H1 (cell line): Measurements from ENCODE around the gene NPFF. TPM values are rescaled to one million over a fixed set of nuclear protein-coding genes. Genes with fewer than 3 reads are reported as not detected.

ENCODE experiments used
- CTCF ChIA-PET: fragments of 300-600 bp; sonication (Branson Sonifier 250); formaldehyde crosslinking; loops from one replicate; lab custom pipeline; 2021; ENCODE audit not compliant: partially characterized antibody; lab: Charles Lee
- POLR2A ChIA-PET: fragments of 300-600 bp; sonication (Branson Sonifier 250); formaldehyde crosslinking; loops from one replicate; lab custom pipeline; 2021; ENCODE audit warnings: inconsistent platforms; ENCODE audit not compliant: partially characterized antibody; lab: Charles Lee
- DNase-seq, 2 experiments: peaks; one replicate each; pipeline versions ENCODE4 v3.0.0 to v3.0.0-alpha.2; 2010 to 2022; ENCODE audit warnings: low spot score in 2 of 2, low read depth in 1 of 2, mixed read lengths in 1 of 2
- FAIRE-seq: peaks from 2 replicates; lab custom pipeline; 2011; peaks lifted over from hg19 to GRCh38; lab: Jason Lieb, UNC
- H2AFZ ChIP-seq: 2 replicates; pipeline ENCODE4 v1.8.1; 2012; ENCODE audit warnings: low read length, inconsistent platforms
- H2AK5ac ChIP-seq: 2 replicates; pipeline ENCODE4 v1.6.1; 2013; ENCODE audit warnings: low read depth, low read length
- H2BK120ac ChIP-seq: replicated peaks from 2 replicates; pipeline ENCODE3; 2013; ENCODE audit warnings: low read depth, low read length, inconsistent platforms
- H2BK12ac ChIP-seq: 2 replicates; pipeline ENCODE4 v1.6.1; 2013; ENCODE audit warnings: low read depth, low read length
- H2BK15ac ChIP-seq: 2 replicates; pipeline ENCODE4 v1.6.1; 2013; ENCODE audit warnings: low read length
- H2BK20ac ChIP-seq: 2 replicates; pipeline ENCODE4 v1.6.1; 2013; ENCODE audit warnings: low read length
- H2BK5ac ChIP-seq: 2 replicates; pipeline ENCODE4 v1.6.1; 2013; ENCODE audit warnings: low read depth, low read length
- H3K14ac ChIP-seq: 2 replicates; pipeline ENCODE4 v1.6.1; 2013; ENCODE audit warnings: inconsistent platforms; ENCODE audit not compliant: insufficient read length
- H3K18ac ChIP-seq: 2 replicates; pipeline ENCODE4 v1.6.1; 2013; ENCODE audit warnings: low read length; ENCODE audit errors: extremely low read depth
- H3K23ac ChIP-seq: 2 replicates; pipeline ENCODE4 v1.6.1; 2013; ENCODE audit warnings: inconsistent platforms; ENCODE audit not compliant: insufficient read length
- H3K23me2 ChIP-seq: 2 replicates; pipeline ENCODE4 v1.6.1; 2013; ENCODE audit warnings: low read depth, low read length
- H3K27ac ChIP-seq: 2 replicates; pipeline ENCODE4 v1.6.1; 2011; ENCODE audit warnings: low read depth, low read length, inconsistent platforms
- H3K27me3 ChIP-seq, 4 experiments: replicated peaks in 1 of 4; 1 replicate in 1 of 4; 2 replicates in 3 of 4; pipeline versions ENCODE4 v1.6.1 to v1.8.1; 2011 to 2013; ENCODE audit warnings: low read length in 3 of 4, mild to moderate bottlenecking in 3 of 4, inconsistent platforms in 2 of 4, mixed read lengths in 2 of 4, moderate library complexity in 1 of 4; ENCODE audit not compliant: control insufficient read depth in 3 of 4, insufficient read depth in 3 of 4; ENCODE audit errors: extremely low read depth in 1 of 4
- H3K36me3 ChIP-seq, 4 experiments: 2 replicates each; pipeline versions ENCODE4 v1.6.1 to v1.8.1; 2011 to 2013; ENCODE audit warnings: mild to moderate bottlenecking in 4 of 4, low read length in 3 of 4, moderate library complexity in 2 of 4, control low read depth in 1 of 4, inconsistent platforms in 1 of 4; ENCODE audit not compliant: insufficient read depth in 4 of 4, control insufficient read depth in 2 of 4
- H3K4ac ChIP-seq: replicated peaks from 2 replicates; pipeline ENCODE3; 2013; ENCODE audit warnings: low read length, low read depth, mixed read lengths, inconsistent platforms; ENCODE audit not compliant: insufficient read length
- H3K4me1 ChIP-seq, 4 experiments: replicated peaks in 1 of 4; 1 replicate in 1 of 4; 2 replicates in 3 of 4; pipeline versions ENCODE4 v1.6.1 to v1.8.1; 2011 to 2013; ENCODE audit warnings: low read length in 3 of 4, inconsistent platforms in 2 of 4, mixed read lengths in 1 of 4; ENCODE audit not compliant: insufficient read depth in 4 of 4, control insufficient read depth in 3 of 4
- H3K4me2 ChIP-seq, 2 experiments: 2 replicates each; pipeline versions ENCODE4 v1.6.1 to v1.8.1; 2011 to 2013; ENCODE audit warnings: low read depth in 2 of 2, low read length in 2 of 2, control low read depth in 1 of 2, inconsistent platforms in 1 of 2, mild to moderate bottlenecking in 1 of 2; ENCODE audit not compliant: insufficient read depth in 1 of 2
- H3K4me3 ChIP-seq, 4 experiments: fragments of 200-600, 300-600 bp in 1 of 4; sonication (generic), shearing (Covaris generic), sonication (Bioruptor Twin) in 1 of 4; 2 replicates each; pipeline versions ENCODE4 v1.5.1 to v1.8.1; 2011 to 2016; ENCODE audit warnings: low read length in 4 of 4, low read depth in 3 of 4, control low read depth in 2 of 4, inconsistent platforms in 2 of 4, mild to moderate bottlenecking in 2 of 4, mixed read lengths in 1 of 4, moderate library complexity in 1 of 4; ENCODE audit not compliant: insufficient read depth in 2 of 4; ENCODE audit errors: extremely low read depth in 1 of 4
- H3K56ac ChIP-seq: replicated peaks from 2 replicates; pipeline ENCODE3; 2013; ENCODE audit warnings: low read depth, mild to moderate bottlenecking, mixed read lengths, low read length, inconsistent platforms; ENCODE audit not compliant: insufficient read length
- H3K79me1 ChIP-seq: 2 replicates; pipeline ENCODE4 v1.6.1; 2013; ENCODE audit warnings: low read depth, low read length, control low read depth
- H3K79me2 ChIP-seq, 2 experiments: 2 replicates each; pipeline versions ENCODE4 v1.6.1 to v1.8.1; 2012 to 2013; ENCODE audit warnings: low read length in 2 of 2, mild to moderate bottlenecking in 2 of 2, inconsistent platforms in 1 of 2; ENCODE audit not compliant: insufficient read depth in 2 of 2, control insufficient read depth in 1 of 2
- H3K9ac ChIP-seq, 4 experiments: replicated peaks in 1 of 4; 1 replicate in 1 of 4; 2 replicates in 3 of 4; pipeline versions ENCODE4 v1.6.1 to v1.8.1; 2011 to 2013; ENCODE audit warnings: low read depth in 3 of 4, low read length in 3 of 4, control low read depth in 2 of 4, mild to moderate bottlenecking in 2 of 4, moderate library complexity in 2 of 4, inconsistent platforms in 1 of 4; ENCODE audit errors: extremely low read depth in 1 of 4
- H3K9me3 ChIP-seq, 2 experiments: 2 replicates each; pipeline versions ENCODE4 v1.6.1 to v1.8.1; 2012 to 2013; ENCODE audit warnings: mild to moderate bottlenecking in 2 of 2, moderate library complexity in 2 of 2, control low read depth in 1 of 2, inconsistent platforms in 1 of 2, low read depth in 1 of 2, low read length in 1 of 2, mixed read lengths in 1 of 2; ENCODE audit not compliant: insufficient read depth in 2 of 2
- H4K20me1 ChIP-seq, 2 experiments: replicated peaks in 1 of 2; 2 replicates each; pipeline versions ENCODE3 to v1.8.1; 2011 to 2013; ENCODE audit warnings: inconsistent platforms in 2 of 2, low read length in 2 of 2, mild to moderate bottlenecking in 1 of 2; ENCODE audit not compliant: insufficient read depth in 2 of 2, control insufficient read depth in 1 of 2
- H4K5ac ChIP-seq: 2 replicates; pipeline ENCODE4 v1.6.1; 2013; ENCODE audit warnings: low read length, low read depth, mixed read lengths, inconsistent platforms; ENCODE audit not compliant: insufficient read length
- H4K8ac ChIP-seq: 2 replicates; pipeline ENCODE4 v1.8.0; 2013; ENCODE audit warnings: mild to moderate bottlenecking, moderate library complexity, low read length, inconsistent platforms; ENCODE audit not compliant: insufficient read depth; ENCODE audit errors: extremely low read depth
- H4K91ac ChIP-seq: replicated peaks from 2 replicates; pipeline ENCODE3; 2013; ENCODE audit warnings: low read length, mixed read lengths, inconsistent platforms; ENCODE audit not compliant: insufficient read length
- CBX8 ChIP-seq: fragments of 300-800, 300-1000 bp; sonication (generic); IDR thresholded peaks from 2 replicates; pipeline ENCODE4 v1.7.1; 2016; ENCODE audit warnings: low read depth, low read length, borderline replicate concordance
- CHD1 ChIP-seq: IDR thresholded peaks from 2 replicates; pipeline ENCODE4 v1.6.1; 2012; ENCODE audit warnings: low read depth, low read length, improper control_type of control experiment
- CHD2 ChIP-seq: IDR thresholded peaks from 2 replicates; pipeline ENCODE4 v1.6.1; 2012; ENCODE audit warnings: low read length, improper control_type of control experiment
- EP300 ChIP-seq, 2 experiments: IDR thresholded peaks; 1 replicate in 1 of 2; 2 replicates in 1 of 2; pipeline ENCODE4 v1.6.1; 2011 to 2012; ENCODE audit warnings: low read depth in 2 of 2, low read length in 2 of 2, mild to moderate bottlenecking in 2 of 2, borderline replicate concordance in 1 of 2, inconsistent platforms in 1 of 2, moderate library complexity in 1 of 2
- FOSL1 ChIP-seq: IDR thresholded peaks from 2 replicates; pipeline ENCODE4 v1.6.1; 2011; ENCODE audit warnings: mild to moderate bottlenecking, low read depth, low read length, moderate library complexity; ENCODE audit not compliant: insufficient read depth
- HDAC6 ChIP-seq: IDR thresholded peaks from one replicate; pipeline ENCODE4 v1.7.1; 2012; ENCODE audit warnings: low read depth, mild to moderate bottlenecking, inconsistent platforms, low read length, moderate library complexity
- KDM5A ChIP-seq: fragments of 200-600 bp; IDR thresholded peaks from 2 replicates; pipeline ENCODE4 v1.7.1; 2012; ENCODE audit warnings: mild to moderate bottlenecking, low read length, inconsistent platforms, mixed read lengths
- NRF1 ChIP-seq: IDR thresholded peaks from 2 replicates; pipeline ENCODE4 v1.6.1; 2011; ENCODE audit warnings: mild to moderate bottlenecking, low read depth, low read length, improper control_type of control experiment
- POLR2A ChIP-seq, 2 experiments: IDR thresholded peaks; 1 replicate in 1 of 2; 2 replicates in 1 of 2; pipeline ENCODE4 v1.6.1; 2011; ENCODE audit warnings: low read depth in 2 of 2, low read length in 2 of 2, mild to moderate bottlenecking in 2 of 2; ENCODE audit errors: control extremely low read depth in 1 of 2
- SIX5 ChIP-seq: IDR thresholded peaks from 2 replicates; pipeline ENCODE4 v1.6.1; 2011; ENCODE audit warnings: mild to moderate bottlenecking, low read depth, low read length
- TAF7 ChIP-seq: optimal IDR thresholded peaks from 2 replicates; pipeline ENCODE3; 2011; ENCODE audit warnings: low read depth, mild to moderate bottlenecking, inconsistent platforms, low read length, moderate library complexity, borderline replicate concordance
- WGBS, 2 experiments: shearing (Covaris generic) in 1 of 2; methylation state at CpG; one replicate each; pipeline versions ENCODE4 v1.1.6 to v1.1.7; 2013 to 2015; ENCODE audit warnings: low lambda C conversion rate in 2 of 2, mixed read lengths in 2 of 2, inconsistent platforms in 1 of 2, low coverage in 1 of 2, missing lambda C conversion rate in 1 of 2; ENCODE audit not compliant: insufficient replicate concordance in 2 of 2, insufficient coverage in 1 of 2, insufficient read length in 1 of 2; ENCODE audit errors: extremely low coverage in 1 of 2, missing lambda C conversion rate in 1 of 2; 5-methylcytosine and 5-hydroxymethylcytosine counted together
- polyA plus RNA-seq, 7 experiments: library from polyadenylated mRNA; depleted of rRNA in 3 of 7; stranded (reverse) in 5 of 7; unstranded in 2 of 7; fragments of >200 nt in 5 of 7; fragments of 200-250 nt in 2 of 7; gene quantifications; 1 replicate in 5 of 7; 2 replicates in 1 of 7; 4 replicates in 1 of 7; pipeline versions ENCODE4 v1.2.1 to v1.2.3, GENCODE V29; 2011 to 2013; ENCODE audit warnings: missing spikeins in 2 of 7, mixed read lengths in 2 of 7
- total RNA-seq: library from RNA; stranded (reverse); fragmentation: NEBNext Ultra II Directional; extraction: Animal tissue kit (Norgen Biotek cat#: 25700); gene quantifications from 2 replicates; pipeline ENCODE4 v1.2.1, GENCODE V29; 2021

NPFF gene
- total and polyA plus RNA-seq, 2 of the 8 experiments (the other 6 are each of a cell fraction or from before 2014, with no cell fraction given), result not detected

DNA sequence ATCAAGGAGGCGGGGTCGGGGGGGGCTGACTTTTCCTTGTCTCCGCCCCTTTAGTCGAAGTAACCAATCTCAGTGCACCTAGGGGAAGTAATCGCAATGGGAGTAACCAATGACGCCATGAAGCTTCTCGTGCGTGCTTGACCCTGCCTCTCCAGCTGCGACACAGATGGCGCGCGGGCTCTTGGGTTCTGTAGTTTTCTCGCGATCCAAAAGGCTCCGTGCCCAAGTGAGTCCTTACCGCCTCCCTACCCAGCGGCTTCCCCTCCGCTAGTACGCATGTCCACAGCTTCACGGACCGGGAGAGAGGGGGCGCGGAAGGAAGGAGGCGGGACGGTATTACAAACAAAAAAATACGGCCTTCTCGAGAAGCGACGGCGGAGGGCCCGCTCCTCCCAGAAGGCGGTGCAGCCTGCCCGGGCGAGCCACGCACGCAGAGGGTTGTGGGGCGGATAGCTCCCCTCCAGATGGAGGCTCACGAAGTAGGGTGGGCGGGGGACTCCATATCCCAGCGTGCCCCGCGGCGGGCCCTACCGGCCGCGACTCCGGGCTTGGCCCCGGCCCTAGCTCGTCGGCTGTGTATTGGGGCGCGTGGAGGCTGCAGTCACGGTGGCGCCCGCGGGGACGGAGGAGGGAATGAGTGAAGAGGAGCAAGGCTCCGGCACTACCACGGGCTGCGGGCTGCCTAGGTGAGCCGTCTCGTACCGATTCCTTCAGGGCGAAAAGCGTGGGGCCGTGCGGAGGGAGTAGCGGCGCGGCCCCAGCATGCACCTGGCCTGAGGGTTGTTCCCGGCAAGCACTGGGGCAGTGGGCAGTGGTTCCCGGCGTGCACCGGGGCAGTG is 6.3 kb downstream of the NPFF start, which contains the start of gene TARBP2:
Gene TARBP2 (plus strand): TSS at position 508 of the 839 bp plus-strand sequence. CDS start 126 bp downstream, at position 634.
- H3K79me1 ChIP-seq, result peaks cover 13% of the 10 kb centered on the region
- H2BK120ac ChIP-seq, result peak within 1 kb of the TSS; percentile 86
- H2AK5ac ChIP-seq, result 0 out of 2 replicates have a peak within 1 kb of the TSS, but pooled peaks have one; percentile 30
- POLR2A ChIA-PET, result interaction anchor here (0.5 to 67.0 kb wide), 36 partner anchors 11 to 308 kb away, joined by 3 to 3397 read pairs (median 4); partner anchors contain the start of genes AAAS, AMHR2, ATF7 and ATP5MC2
- no peak within 1 kb of the TSS for H3K23ac ChIP-seq
- peak within 1 kb of the TSS; percentile 99 for H4K5ac ChIP-seq
- H3K23me2 ChIP-seq, result peaks cover 22% of the 10 kb centered on the region
- H3K4me3 ChIP-seq, result peak within 1 kb of the TSS; percentile 55 to 91 (median 77)
- H2BK12ac ChIP-seq, result peak within 1 kb of the TSS; percentile 86
- peak within 1 kb of the TSS; percentile 86 for H3K4ac ChIP-seq
- peak within 1 kb of the TSS; percentile 95; the same call in 1 of the 2 replicates for H2BK20ac ChIP-seq
- H3K4me1 ChIP-seq, result peaks cover 9 to 41% (median 20%) of the 10 kb centered on the region in 4 experiments
- H3K9ac ChIP-seq, result peak within 1 kb of the TSS; percentile 84 to 91 (median 88)
- no peaks in the 10 kb centered on the region for H3K9me3 ChIP-seq
- H4K20me1 ChIP-seq, result peaks cover 0 to 4% of the 10 kb centered on the region in 2 experiments
- H3K18ac ChIP-seq, result peak within 1 kb of the TSS; percentile 99
- H3K4me2 ChIP-seq, result peak within 1 kb of the TSS; percentile 79 to 98
- H2AFZ ChIP-seq, result peak within 1 kb of the TSS; percentile 71; the same call in 1 of the 2 replicates
- FAIRE-seq, result peak; percentile 87
- peak within 1 kb of the TSS; percentile 99 for H4K8ac ChIP-seq
- H3K27ac ChIP-seq, result peak within 1 kb of the TSS; percentile 91
- peak within 1 kb of the TSS; percentile 96 for H4K91ac ChIP-seq
- H3K14ac ChIP-seq, result peak within 1 kb of the TSS; percentile 20
- H3K56ac ChIP-seq, result peak within 1 kb of the TSS; percentile 89
- peak; percentile 95 to 97 for DNase-seq
- 1% methylated on average over 70 of the region's 74 CpGs; no CpG with 5 or more reads in 1 of the 2 experiments for WGBS, 2 experiments
- H2BK5ac ChIP-seq, result peak within 1 kb of the TSS; percentile 99
- peaks cover 3 to 14% (median 8%) of the 10 kb centered on the region in 4 experiments; a peak in 7 of 8 replicates for H3K36me3 ChIP-seq
- peak within 1 kb of the TSS; percentile 46; the same call in 1 of the 2 replicates for H2BK15ac ChIP-seq
- H3K79me2 ChIP-seq, result peaks cover 0 to 30% of the 10 kb centered on the region in 2 experiments; a peak in 2 of 4 replicates
- CTCF ChIA-PET, result interaction anchor here (0.6 to 5.5 kb wide), 9 partner anchors 8 to 242 kb away, joined by 3 to 41 read pairs (median 5); partner anchors contain the start of gene AAAS
- no peaks in the 10 kb centered on the region for H3K27me3 ChIP-seq
- TF ChIP-seq EP300 (IDR thresholded peaks at IDR 0.05; ENCODE audit: borderline replicate concordance in 1 of 2, low read depth in 2 of 2, low read length in 2 of 2) (0 out of 3 replicates have a peak, but pooled peaks of 1 of the 2 experiments have one; percentile 12), POLR2A (IDR thresholded peaks at IDR 0.05; ENCODE audit: control extremely low read depth in 1 of 2, low read depth in 2 of 2, low read length in 2 of 2) (peak; percentile 66 to 86), CHD2 (0 out of 2 replicates have a peak, but pooled peaks have one; percentile 11), CBX8 (no peak), NRF1 (no peak), FOSL1 (no peak), KDM5A (no peak), HDAC6 (no peak), SIX5 (peak; percentile 70), CHD1 (no peak), TAF7 (peak; percentile 53)
